H1 (cell line): ENCODE results near the gene GTF2H1. TPM values are rescaled to one million over a fixed set of nuclear protein-coding genes. Genes with fewer than 3 reads are reported as not detected.

Experiments used
- CTCF ChIA-PET: fragments of 300-600 bp; sonication (Branson Sonifier 250); formaldehyde crosslinking; loops from one replicate; lab custom pipeline; 2021; ENCODE audit not compliant: partially characterized antibody; lab: Charles Lee
- POLR2A ChIA-PET: fragments of 300-600 bp; sonication (Branson Sonifier 250); formaldehyde crosslinking; loops from one replicate; lab custom pipeline; 2021; ENCODE audit warnings: inconsistent platforms; ENCODE audit not compliant: partially characterized antibody; lab: Charles Lee
- DNase-seq, 2 experiments: peaks; one replicate each; pipeline versions ENCODE4 v3.0.0 to v3.0.0-alpha.2; 2010 to 2022; ENCODE audit warnings: low spot score in 2 of 2, low read depth in 1 of 2, mixed read lengths in 1 of 2
- FAIRE-seq: peaks from 2 replicates; lab custom pipeline; 2011; peaks lifted over from hg19 to GRCh38; lab: Jason Lieb, UNC
- H2AFZ ChIP-seq: 2 replicates; pipeline ENCODE4 v1.8.1; 2012; ENCODE audit warnings: low read length, inconsistent platforms
- H2AK5ac ChIP-seq: 2 replicates; pipeline ENCODE4 v1.6.1; 2013; ENCODE audit warnings: low read depth, low read length
- H2BK120ac ChIP-seq: replicated peaks from 2 replicates; pipeline ENCODE3; 2013; ENCODE audit warnings: low read depth, low read length, inconsistent platforms
- H2BK12ac ChIP-seq: 2 replicates; pipeline ENCODE4 v1.6.1; 2013; ENCODE audit warnings: low read depth, low read length
- H2BK15ac ChIP-seq: 2 replicates; pipeline ENCODE4 v1.6.1; 2013; ENCODE audit warnings: low read length
- H2BK20ac ChIP-seq: 2 replicates; pipeline ENCODE4 v1.6.1; 2013; ENCODE audit warnings: low read length
- H2BK5ac ChIP-seq: 2 replicates; pipeline ENCODE4 v1.6.1; 2013; ENCODE audit warnings: low read depth, low read length
- H3K14ac ChIP-seq: 2 replicates; pipeline ENCODE4 v1.6.1; 2013; ENCODE audit warnings: inconsistent platforms; ENCODE audit not compliant: insufficient read length
- H3K18ac ChIP-seq: 2 replicates; pipeline ENCODE4 v1.6.1; 2013; ENCODE audit warnings: low read length; ENCODE audit errors: extremely low read depth
- H3K23ac ChIP-seq: 2 replicates; pipeline ENCODE4 v1.6.1; 2013; ENCODE audit warnings: inconsistent platforms; ENCODE audit not compliant: insufficient read length
- H3K23me2 ChIP-seq: 2 replicates; pipeline ENCODE4 v1.6.1; 2013; ENCODE audit warnings: low read depth, low read length
- H3K27ac ChIP-seq: 2 replicates; pipeline ENCODE4 v1.6.1; 2011; ENCODE audit warnings: low read depth, low read length, inconsistent platforms
- H3K27me3 ChIP-seq, 4 experiments: replicated peaks in 1 of 4; 1 replicate in 1 of 4; 2 replicates in 3 of 4; pipeline versions ENCODE4 v1.6.1 to v1.8.1; 2011 to 2013; ENCODE audit warnings: low read length in 3 of 4, mild to moderate bottlenecking in 3 of 4, inconsistent platforms in 2 of 4, mixed read lengths in 2 of 4, moderate library complexity in 1 of 4; ENCODE audit not compliant: control insufficient read depth in 3 of 4, insufficient read depth in 3 of 4; ENCODE audit errors: extremely low read depth in 1 of 4
- H3K36me3 ChIP-seq, 4 experiments: 2 replicates each; pipeline versions ENCODE4 v1.6.1 to v1.8.1; 2011 to 2013; ENCODE audit warnings: mild to moderate bottlenecking in 4 of 4, low read length in 3 of 4, moderate library complexity in 2 of 4, control low read depth in 1 of 4, inconsistent platforms in 1 of 4; ENCODE audit not compliant: insufficient read depth in 4 of 4, control insufficient read depth in 2 of 4
- H3K4ac ChIP-seq: replicated peaks from 2 replicates; pipeline ENCODE3; 2013; ENCODE audit warnings: low read length, low read depth, mixed read lengths, inconsistent platforms; ENCODE audit not compliant: insufficient read length
- H3K4me1 ChIP-seq, 4 experiments: replicated peaks in 1 of 4; 1 replicate in 1 of 4; 2 replicates in 3 of 4; pipeline versions ENCODE4 v1.6.1 to v1.8.1; 2011 to 2013; ENCODE audit warnings: low read length in 3 of 4, inconsistent platforms in 2 of 4, mixed read lengths in 1 of 4; ENCODE audit not compliant: insufficient read depth in 4 of 4, control insufficient read depth in 3 of 4
- H3K4me2 ChIP-seq, 2 experiments: 2 replicates each; pipeline versions ENCODE4 v1.6.1 to v1.8.1; 2011 to 2013; ENCODE audit warnings: low read depth in 2 of 2, low read length in 2 of 2, control low read depth in 1 of 2, inconsistent platforms in 1 of 2, mild to moderate bottlenecking in 1 of 2; ENCODE audit not compliant: insufficient read depth in 1 of 2
- H3K4me3 ChIP-seq, 4 experiments: fragments of 200-600, 300-600 bp in 1 of 4; sonication (generic), shearing (Covaris generic), sonication (Bioruptor Twin) in 1 of 4; 2 replicates each; pipeline versions ENCODE4 v1.5.1 to v1.8.1; 2011 to 2016; ENCODE audit warnings: low read length in 4 of 4, low read depth in 3 of 4, control low read depth in 2 of 4, inconsistent platforms in 2 of 4, mild to moderate bottlenecking in 2 of 4, mixed read lengths in 1 of 4, moderate library complexity in 1 of 4; ENCODE audit not compliant: insufficient read depth in 2 of 4; ENCODE audit errors: extremely low read depth in 1 of 4
- H3K56ac ChIP-seq: replicated peaks from 2 replicates; pipeline ENCODE3; 2013; ENCODE audit warnings: low read depth, mild to moderate bottlenecking, mixed read lengths, low read length, inconsistent platforms; ENCODE audit not compliant: insufficient read length
- H3K79me1 ChIP-seq: 2 replicates; pipeline ENCODE4 v1.6.1; 2013; ENCODE audit warnings: low read depth, low read length, control low read depth
- H3K79me2 ChIP-seq, 2 experiments: 2 replicates each; pipeline versions ENCODE4 v1.6.1 to v1.8.1; 2012 to 2013; ENCODE audit warnings: low read length in 2 of 2, mild to moderate bottlenecking in 2 of 2, inconsistent platforms in 1 of 2; ENCODE audit not compliant: insufficient read depth in 2 of 2, control insufficient read depth in 1 of 2
- H3K9ac ChIP-seq, 4 experiments: replicated peaks in 1 of 4; 1 replicate in 1 of 4; 2 replicates in 3 of 4; pipeline versions ENCODE4 v1.6.1 to v1.8.1; 2011 to 2013; ENCODE audit warnings: low read depth in 3 of 4, low read length in 3 of 4, control low read depth in 2 of 4, mild to moderate bottlenecking in 2 of 4, moderate library complexity in 2 of 4, inconsistent platforms in 1 of 4; ENCODE audit errors: extremely low read depth in 1 of 4
- H3K9me3 ChIP-seq, 2 experiments: 2 replicates each; pipeline versions ENCODE4 v1.6.1 to v1.8.1; 2012 to 2013; ENCODE audit warnings: mild to moderate bottlenecking in 2 of 2, moderate library complexity in 2 of 2, control low read depth in 1 of 2, inconsistent platforms in 1 of 2, low read depth in 1 of 2, low read length in 1 of 2, mixed read lengths in 1 of 2; ENCODE audit not compliant: insufficient read depth in 2 of 2
- H4K20me1 ChIP-seq, 2 experiments: replicated peaks in 1 of 2; 2 replicates each; pipeline versions ENCODE3 to v1.8.1; 2011 to 2013; ENCODE audit warnings: inconsistent platforms in 2 of 2, low read length in 2 of 2, mild to moderate bottlenecking in 1 of 2; ENCODE audit not compliant: insufficient read depth in 2 of 2, control insufficient read depth in 1 of 2
- H4K5ac ChIP-seq: 2 replicates; pipeline ENCODE4 v1.6.1; 2013; ENCODE audit warnings: low read length, low read depth, mixed read lengths, inconsistent platforms; ENCODE audit not compliant: insufficient read length
- H4K8ac ChIP-seq: 2 replicates; pipeline ENCODE4 v1.8.0; 2013; ENCODE audit warnings: mild to moderate bottlenecking, moderate library complexity, low read length, inconsistent platforms; ENCODE audit not compliant: insufficient read depth; ENCODE audit errors: extremely low read depth
- H4K91ac ChIP-seq: replicated peaks from 2 replicates; pipeline ENCODE3; 2013; ENCODE audit warnings: low read length, mixed read lengths, inconsistent platforms; ENCODE audit not compliant: insufficient read length
- CEBPB ChIP-seq: IDR thresholded peaks from 2 replicates; pipeline ENCODE4 v1.6.1; 2012; ENCODE audit warnings: low read depth, low read length
- HDAC2 ChIP-seq, 2 experiments: fragments of 300-600 bp in 1 of 2; sonication (generic) in 1 of 2; IDR thresholded peaks; 2 replicates each; pipeline ENCODE4 v1.6.1; 2011 to 2012; ENCODE audit warnings: low read depth in 2 of 2, low read length in 2 of 2, mild to moderate bottlenecking in 2 of 2, moderate library complexity in 2 of 2, borderline replicate concordance in 1 of 2, inconsistent platforms in 1 of 2
- RFX5 ChIP-seq: IDR thresholded peaks from 2 replicates; pipeline ENCODE4 v1.6.1; 2011; ENCODE audit warnings: low read depth, low read length, improper control_type of control experiment, borderline replicate concordance
- SP4 ChIP-seq: IDR thresholded peaks from 2 replicates; pipeline ENCODE4 v1.6.1; 2012; ENCODE audit warnings: low read length, inconsistent platforms
- SUZ12 ChIP-seq: fragments of 200-600 bp; sonication (generic); IDR thresholded peaks from 2 replicates; pipeline ENCODE4 v1.6.1; 2012; ENCODE audit warnings: mild to moderate bottlenecking, inconsistent platforms, low read length, moderate library complexity, mixed read lengths
- WGBS, 2 experiments: shearing (Covaris generic) in 1 of 2; methylation state at CpG; one replicate each; pipeline versions ENCODE4 v1.1.6 to v1.1.7; 2013 to 2015; ENCODE audit warnings: low lambda C conversion rate in 2 of 2, mixed read lengths in 2 of 2, inconsistent platforms in 1 of 2, low coverage in 1 of 2, missing lambda C conversion rate in 1 of 2; ENCODE audit not compliant: insufficient replicate concordance in 2 of 2, insufficient coverage in 1 of 2, insufficient read length in 1 of 2; ENCODE audit errors: extremely low coverage in 1 of 2, missing lambda C conversion rate in 1 of 2; 5-methylcytosine and 5-hydroxymethylcytosine counted together
- polyA plus RNA-seq, 7 experiments: library from polyadenylated mRNA; depleted of rRNA in 3 of 7; stranded (reverse) in 5 of 7; unstranded in 2 of 7; fragments of >200 nt in 5 of 7; fragments of 200-250 nt in 2 of 7; gene quantifications; 1 replicate in 5 of 7; 2 replicates in 1 of 7; 4 replicates in 1 of 7; pipeline versions ENCODE4 v1.2.1 to v1.2.3, GENCODE V29; 2011 to 2013; ENCODE audit warnings: missing spikeins in 2 of 7, mixed read lengths in 2 of 7
- total RNA-seq: library from RNA; stranded (reverse); fragmentation: NEBNext Ultra II Directional; extraction: Animal tissue kit (Norgen Biotek cat#: 25700); gene quantifications from 2 replicates; pipeline ENCODE4 v1.2.1, GENCODE V29; 2021

GTF2H1 gene
- total and polyA plus RNA-seq, 2 of the 8 experiments (the other 6 are each of a cell fraction or from before 2014, with no cell fraction given): 9.1 to 26.3 TPM

- Histone ChIP-seq H2BK12ac (no peak overlapping the region), H3K9me3 (no peaks in the 10 kb centered on the region), H2AFZ (no peak overlapping the region), H4K8ac (no peak overlapping the region), H2AK5ac (no peak overlapping the region), H3K4me1 (no peaks in the 10 kb centered on the region), H3K79me1 (peaks cover 3% of the 10 kb centered on the region; the same call in 1 of the 2 replicates), H3K79me2 (peaks cover 0 to 7% of the 10 kb centered on the region in 2 experiments; a peak in 1 of 4 replicates), H3K56ac (no peak overlapping the region), H3K23me2 (no peaks in the 10 kb centered on the region), H3K4me3 (no peak overlapping the region), H4K20me1 (no peaks in the 10 kb centered on the region), H3K36me3 (peaks cover 9 to 59% (median 34%) of the 10 kb centered on the region in 4 experiments), H3K27me3 (no peaks in the 10 kb centered on the region), H3K27ac (no peak overlapping the region), H4K91ac (no peak overlapping the region), H2BK15ac (no peak overlapping the region), H2BK120ac (no peak overlapping the region), H3K14ac (no peak overlapping the region), H3K23ac (no peak overlapping the region), H3K9ac (no peak overlapping the region), H2BK20ac (no peak overlapping the region), H2BK5ac (no peak overlapping the region), H3K18ac (no peak overlapping the region), H3K4ac (no peak overlapping the region), H3K4me2 (no peak overlapping the region), H4K5ac (no peak overlapping the region)
- FAIRE-seq: no peak
- POLR2A ChIA-PET: no interaction called here
- DNase-seq: no peak
- CTCF ChIA-PET: interaction anchor here (0.6 to 1.4 kb wide), 2 partner anchors 136 to 193 kb away, joined by 4 read pairs; no protein-coding TSS in a partner anchor
- WGBS, 2 experiments: 93% methylated on average over 2 of the region's 2 CpGs; no CpG with 5 or more reads in 1 of the 2 experiments
- TF ChIP-seq HDAC2 (IDR thresholded peaks at IDR 0.05; ENCODE audit: borderline replicate concordance in 1 of 2, low read depth in 2 of 2, low read length in 2 of 2) (no peak), SUZ12 (no peak), CEBPB (no peak), SP4 (no peak), RFX5 (no peak)
These were observed 14.1 kb upstream of the GTF2H1 start for GRCh38 chr11:18308242-18308641.
